Effector CD4-positive, alpha-beta T cell (primary cell): Measurements from ENCODE around the gene ZNF414.
"Not testable (repeated sequence)": the region's sequence is repeated elsewhere in the genome, so short reads cannot be mapped to it uniquely, and the experiment has no call there.

Experiments
- DNase-seq: peaks from one replicate; pipeline ENCODE4 v3.0.0-alpha.2; 2020

Gene ZNF414

DNA sequence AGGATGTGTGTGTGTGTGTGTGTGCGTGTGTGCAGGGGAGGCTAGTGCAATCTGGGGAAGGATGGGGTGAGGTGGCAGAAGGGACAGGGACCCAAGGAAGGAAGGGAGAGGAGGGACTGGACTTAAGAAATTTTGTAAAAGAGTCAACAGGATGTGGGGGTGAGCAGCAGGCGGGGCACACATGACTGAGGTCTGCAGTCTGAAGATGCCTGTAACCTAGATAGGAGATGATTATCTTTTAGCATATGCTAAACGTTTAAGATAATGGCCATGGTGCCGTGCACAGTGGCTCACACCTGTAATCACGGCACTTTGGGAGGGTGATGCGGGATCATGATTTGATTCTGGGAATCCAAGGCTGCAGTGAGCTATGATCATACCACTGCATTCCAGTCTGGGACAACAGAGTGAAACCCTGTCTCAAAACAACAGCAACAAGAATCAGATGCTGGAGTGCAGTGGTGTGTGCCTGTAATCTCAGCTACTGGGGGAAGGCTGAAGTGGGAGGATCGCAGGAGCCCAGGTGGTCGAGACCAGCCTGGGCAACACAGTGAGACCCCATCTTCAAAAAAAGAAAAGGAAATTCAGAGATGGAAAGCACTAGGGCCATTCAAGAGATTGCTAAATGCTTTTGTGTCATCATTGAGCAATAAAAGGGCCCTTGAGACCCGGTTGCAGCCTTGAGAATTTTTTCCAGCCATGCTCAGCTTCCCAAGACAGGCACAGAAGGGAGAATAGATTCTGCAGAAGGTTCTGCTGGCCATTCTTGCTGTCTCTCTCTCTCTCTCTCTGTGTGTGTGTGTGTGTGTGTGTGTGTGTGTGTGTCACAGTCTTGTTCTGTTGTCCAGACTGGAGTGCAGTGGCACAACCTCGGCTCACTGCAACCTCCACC is 3.8 kb upstream of the ZNF414 start:
- DNase-seq, result peak; percentile 39

DNA sequence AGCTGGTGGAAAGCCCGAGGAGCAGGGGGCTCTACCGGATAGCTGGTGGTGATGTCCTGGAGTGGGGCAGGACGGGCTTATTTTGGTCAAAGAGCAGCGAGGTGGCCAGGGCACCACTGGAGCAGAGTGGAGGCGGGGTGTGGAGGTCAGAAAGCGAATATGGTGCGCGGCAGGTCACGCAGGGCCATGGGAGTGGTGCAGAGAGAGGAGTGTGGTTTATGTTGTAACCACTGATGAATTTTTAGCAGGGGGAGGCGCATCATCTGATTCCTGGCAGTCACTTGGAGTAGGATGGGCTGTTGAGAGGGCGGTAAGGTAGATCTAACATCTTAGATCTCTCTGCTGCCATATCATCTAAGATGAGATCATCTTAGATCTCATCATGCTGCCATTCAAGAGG is 1.4 kb upstream of the ZNF414 start:
- DNase-seq, result peak; percentile 25

DNA sequence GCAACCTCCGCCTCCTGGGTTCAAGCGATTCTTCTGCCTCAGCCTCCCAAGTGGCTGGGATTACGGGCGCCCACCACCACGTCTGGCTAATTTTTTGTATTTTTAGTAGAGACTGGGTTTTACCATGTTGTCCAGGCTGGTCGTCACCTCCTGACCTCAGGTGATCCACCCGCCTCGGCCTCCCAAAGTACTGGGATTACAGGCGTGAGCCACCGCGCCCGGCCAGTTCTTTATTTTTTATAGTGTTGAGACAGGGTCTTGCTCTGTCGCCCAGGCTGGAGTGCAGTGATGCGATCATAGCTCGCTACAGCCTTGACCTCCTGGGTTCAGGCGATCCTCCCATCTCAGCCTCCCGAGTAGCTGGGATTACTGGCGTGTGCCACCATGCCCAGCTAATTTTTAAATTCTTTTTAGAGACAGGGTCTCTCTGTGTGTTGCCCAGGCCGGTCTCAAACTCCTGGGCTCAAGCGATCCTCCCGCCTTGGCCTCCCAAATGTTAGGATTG is 590 bp upstream of the ZNF414 start:
- DNase-seq, result not testable (repeated sequence)

DNA sequence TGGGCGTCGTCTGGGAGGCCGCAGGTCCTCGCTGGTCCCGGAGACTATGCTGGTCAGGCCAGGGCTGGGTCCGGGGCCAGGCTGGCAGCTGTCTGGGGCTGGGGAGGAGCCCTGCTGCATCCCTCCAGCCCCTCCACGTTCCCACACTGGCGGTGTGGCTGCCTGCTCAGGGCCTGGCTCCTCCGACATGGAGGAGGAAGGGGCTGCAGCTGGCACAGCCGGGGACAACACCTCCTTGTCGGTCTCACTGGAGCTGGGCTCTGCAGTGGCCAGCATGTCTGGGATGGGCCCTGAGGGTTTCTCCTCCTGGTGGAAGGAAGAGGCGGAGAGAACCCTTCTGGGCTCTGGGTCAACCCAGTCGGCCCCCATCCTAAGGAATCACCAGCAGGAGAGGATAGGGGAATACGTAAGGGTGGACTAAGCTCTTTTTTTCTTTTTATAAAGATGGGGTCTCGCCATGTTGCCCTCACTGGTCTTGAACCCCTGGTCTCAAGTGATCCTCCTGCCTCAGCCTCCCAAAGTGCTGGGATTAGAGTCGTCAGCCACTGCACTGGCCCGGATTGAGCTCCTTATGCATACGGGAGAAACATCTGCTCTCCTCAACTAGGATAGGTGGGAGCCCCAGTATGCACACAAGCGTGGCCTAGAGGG is 806 bp downstream of the ZNF414 start:
- no peak for DNase-seq

DNA sequence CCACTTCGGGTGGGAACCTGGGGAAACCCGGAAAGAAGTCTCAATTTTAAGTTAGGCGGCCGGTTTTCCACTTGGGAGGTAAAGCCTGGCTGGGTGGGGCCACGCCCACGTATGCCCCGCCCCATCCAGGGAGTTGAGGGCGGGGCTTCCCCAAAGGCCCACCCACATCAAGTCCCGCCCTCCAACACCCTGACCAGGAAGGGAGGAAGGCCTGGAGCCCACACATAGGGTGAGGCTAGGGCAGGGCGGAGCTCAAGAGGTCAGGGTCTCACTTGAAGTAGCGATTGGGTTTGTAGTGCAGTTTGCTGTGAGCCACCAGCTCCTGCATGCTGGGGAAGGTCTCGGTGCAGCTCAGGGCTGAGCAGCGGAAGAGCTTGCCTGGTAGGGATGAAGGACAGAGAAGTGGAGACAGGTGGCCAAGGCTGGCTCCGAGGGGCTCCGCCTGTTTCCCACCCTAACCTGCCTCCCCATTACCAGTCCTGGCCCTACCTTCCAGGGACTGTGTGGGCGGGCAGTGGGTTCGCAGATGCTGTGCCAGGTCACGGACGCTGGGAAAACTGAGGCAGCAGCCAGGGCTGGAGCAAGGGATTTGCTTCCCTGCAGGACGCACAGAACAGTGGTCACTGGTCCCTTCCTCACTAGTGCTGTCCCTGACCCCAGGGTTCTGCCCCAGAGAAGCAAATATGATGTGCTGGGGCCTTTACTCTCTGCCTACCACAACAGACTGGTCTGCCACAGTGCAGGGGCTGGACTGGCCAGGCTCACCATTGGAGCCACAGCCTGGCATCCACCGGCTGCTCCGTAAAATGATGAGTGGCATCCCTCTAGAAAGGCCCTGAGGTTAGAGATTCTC is 1.6 kb downstream of the ZNF414 start:
- DNase-seq, result no peak

DNA sequence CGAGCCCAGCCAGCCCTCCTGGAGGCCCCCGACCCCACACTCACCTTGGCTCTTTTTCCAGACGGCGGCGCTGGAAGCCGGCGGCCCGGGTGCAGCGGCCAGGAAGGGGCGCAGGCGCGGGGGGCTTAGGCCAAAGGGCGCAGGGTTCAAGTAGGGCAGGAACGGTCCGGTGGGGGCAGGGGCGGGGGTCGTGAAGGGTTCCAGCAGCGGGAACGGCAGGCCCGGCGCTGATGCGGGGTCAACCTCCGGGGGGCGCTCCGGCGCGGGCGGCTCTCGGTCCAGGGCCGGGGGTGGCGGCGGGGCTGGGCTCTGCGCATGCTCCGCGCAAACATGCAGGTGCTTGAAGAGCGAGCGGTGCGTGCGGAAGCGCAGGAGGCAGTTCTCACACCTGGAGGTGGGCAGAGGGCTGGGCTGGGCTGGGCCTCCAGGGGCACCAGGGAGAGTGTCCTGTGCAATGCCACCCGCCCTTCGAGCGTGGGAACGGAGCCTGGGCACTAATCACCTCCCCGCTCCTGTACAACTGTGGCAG is 2.3 kb downstream of the ZNF414 start:
- DNase-seq, result no peak

DNA sequence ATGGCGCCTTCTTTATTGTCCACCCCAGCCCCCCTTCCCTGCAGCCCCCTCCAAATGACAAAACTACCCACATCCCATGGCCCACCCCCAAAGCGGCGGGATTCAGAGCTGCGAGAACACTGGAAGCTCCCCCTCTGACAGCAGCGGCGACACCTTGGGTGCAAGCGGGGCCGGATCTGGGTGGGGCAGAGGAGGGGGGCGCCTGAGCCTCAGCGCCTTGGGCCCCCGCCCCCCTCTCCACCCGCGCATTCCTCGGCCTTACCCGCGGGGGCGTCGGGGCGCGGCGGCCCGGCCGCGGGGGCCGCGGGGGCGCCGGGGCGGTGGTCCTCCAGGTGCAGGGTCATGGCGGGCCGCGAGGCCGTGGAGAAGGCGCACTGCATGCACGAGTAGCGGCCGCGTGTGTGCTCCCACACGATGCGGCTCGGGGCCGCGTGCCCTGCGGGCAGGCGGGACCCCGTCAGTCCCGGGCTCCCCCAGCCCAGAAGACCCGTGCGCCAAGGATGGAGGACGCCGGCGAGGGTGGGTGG is 3.3 kb downstream of the ZNF414 start:
- DNase-seq, result no peak

DNA sequence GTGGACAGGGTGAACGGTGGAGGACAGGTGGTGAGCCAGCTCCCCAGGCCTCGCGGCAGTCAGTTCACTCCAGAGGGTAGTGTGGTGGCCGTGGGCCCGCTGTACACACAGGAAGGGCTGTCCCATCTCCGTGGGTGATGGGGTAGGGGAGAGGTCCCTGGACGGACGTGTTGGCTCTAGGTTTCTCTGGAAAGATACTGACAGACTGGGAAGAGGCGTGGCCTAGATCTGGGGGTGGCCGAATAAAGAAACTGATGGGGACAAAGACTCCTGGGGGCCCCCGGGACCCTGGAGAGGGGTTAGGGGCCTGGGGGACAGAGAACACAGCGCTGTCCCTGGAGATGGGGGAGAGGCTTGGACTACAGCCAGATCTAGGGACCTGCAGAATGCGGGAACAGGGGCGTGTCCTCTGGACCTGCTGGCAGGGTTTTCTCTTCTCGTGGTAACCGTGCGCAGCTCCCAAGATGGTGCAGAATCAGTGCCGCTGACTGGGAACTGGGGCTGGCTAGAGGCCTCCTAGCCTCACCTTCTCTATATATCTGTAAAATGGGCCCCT is 7.5 kb downstream of the ZNF414 start:
- DNase-seq, result no peak

DNA sequence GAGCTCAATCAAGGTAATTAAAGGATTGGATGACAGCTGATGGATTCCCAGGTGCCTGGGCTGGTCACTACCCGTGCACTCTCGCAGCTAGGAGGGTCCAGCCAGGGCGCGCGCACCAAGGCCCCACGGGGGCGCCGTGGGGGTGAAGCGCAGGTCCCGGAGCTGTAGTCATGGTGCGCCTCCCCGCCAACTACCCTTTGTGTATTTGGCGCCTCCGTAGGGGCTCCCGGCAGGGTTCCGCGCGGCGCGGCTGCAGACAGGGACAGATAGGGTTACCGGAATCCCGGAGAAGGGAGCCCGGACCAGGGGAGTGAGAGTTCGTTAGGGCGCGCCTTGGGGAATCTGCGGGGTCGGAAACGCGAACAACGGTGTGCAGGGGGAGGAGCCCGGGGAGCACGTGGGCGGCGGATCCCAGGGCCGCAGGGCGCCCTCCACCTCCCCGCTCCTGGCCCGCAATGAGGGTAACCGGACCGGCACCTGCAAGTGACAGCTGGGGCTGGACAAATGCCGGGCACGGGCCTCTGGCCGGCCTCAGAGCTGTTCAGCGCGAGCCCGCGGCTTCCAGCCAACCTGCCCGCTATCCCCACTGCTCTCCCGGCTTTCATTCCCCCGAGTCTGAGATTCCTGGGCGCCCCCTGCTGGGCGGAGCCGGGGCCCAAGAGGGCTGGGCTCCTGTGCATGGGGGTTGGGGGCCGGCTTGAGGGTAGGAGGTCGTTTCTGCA is 8.1 kb downstream of the ZNF414 start:
- peak; percentile 54 for DNase-seq

DNA sequence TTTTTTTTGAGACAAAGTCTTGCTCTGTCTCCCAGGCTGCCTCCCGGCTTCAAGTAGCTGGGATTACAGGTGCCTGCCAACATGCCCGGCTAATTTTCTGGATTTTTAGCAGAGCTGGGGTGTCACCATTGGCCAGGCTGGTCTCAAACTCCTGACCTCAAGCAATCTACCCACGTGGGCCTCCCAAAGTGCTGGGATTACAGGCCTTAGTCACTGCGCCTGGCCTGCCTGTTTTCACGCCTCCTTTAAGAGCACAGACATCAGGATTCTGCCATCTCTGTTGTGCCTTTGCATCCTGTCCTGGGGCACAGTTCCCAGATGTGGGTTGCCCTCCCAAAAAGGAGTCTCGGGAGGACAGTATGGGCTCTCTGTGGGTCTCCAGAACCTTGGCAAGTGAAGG is 9.0 kb downstream of the ZNF414 start:
- DNase-seq, result no peak

DNA sequence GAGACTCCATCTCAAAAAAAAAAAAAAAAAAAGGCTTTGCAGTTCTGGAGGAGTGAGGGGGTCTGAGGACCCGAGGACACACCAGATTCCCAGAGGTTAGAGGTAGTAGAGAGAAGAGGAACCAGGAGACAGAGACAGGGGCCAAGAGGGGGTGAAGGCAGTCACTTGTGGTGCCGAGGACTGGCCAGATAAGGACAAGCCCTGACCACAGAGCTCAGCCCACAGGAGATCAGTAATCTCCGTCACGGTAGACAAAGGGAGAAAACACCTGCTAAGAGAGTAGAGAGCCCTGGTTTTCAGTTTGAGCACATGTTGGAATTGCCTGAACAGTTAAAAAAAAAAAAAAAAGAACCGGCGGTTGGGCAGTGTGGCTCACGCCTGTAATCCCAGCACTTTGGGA is 9.8 kb downstream of the ZNF414 start:
- DNase-seq, result no peak

DNA sequence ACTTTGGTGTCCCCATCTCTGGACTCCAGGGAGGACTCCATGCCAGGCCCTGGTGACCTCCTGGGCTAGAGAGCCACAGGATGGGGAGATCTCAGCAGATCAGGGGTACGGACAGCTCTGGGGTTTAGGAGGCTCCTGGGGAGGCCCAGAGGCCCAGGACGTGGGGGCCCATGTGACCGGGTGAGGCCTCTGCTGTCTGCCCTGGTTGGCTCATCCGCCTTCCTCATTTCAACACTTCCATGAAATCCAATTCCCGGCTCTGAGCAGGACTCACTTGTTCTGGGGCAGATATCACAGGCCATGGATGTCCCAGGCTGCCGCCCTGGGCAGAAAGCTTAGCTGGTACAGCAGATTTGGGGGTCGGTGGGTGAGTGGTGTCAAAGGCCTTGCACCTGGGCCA is 10.5 kb downstream of the ZNF414 start:
- no peak for DNase-seq

DNA sequence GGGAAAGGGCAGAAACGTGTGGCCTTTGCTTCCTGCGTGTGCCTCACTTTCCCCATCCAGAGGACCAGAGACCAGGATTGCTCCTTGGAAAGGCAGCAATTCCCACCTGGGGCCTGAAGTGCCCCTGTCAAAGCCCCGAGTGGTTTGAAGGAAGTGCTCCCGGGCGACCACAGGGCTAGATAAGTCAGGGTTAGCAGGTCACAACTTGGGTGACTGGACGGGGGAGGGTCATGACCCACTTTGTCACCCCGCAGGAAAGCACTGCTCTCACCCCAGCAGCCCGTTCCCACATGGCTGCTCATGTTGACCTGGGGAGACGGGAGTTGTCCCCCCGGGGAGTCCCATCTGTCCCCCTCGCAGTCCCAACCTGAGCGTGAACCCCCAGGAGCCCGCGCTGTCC is 12.0 kb downstream of the ZNF414 start:
- no peak for DNase-seq

DNA sequence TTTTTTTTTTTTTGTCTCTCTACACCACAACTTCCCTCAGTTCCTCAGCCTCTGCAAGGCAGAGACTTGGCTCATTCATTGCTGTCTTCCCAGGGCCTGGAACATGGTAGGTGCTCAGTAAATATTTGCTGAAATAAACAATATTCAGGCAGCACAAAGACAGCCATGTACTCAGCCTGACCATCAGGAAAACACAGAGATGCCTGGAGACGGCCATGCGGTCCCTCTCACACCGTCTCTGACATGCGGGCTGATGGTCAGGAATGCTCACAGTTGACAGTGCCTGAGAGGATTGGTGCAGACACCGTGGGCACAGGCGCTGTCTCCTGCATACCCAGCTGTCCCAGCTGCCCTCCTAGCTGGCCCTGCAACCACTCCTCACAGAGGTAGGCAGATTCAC is 12.5 kb downstream of the ZNF414 start:
- DNase-seq, result no peak

DNA sequence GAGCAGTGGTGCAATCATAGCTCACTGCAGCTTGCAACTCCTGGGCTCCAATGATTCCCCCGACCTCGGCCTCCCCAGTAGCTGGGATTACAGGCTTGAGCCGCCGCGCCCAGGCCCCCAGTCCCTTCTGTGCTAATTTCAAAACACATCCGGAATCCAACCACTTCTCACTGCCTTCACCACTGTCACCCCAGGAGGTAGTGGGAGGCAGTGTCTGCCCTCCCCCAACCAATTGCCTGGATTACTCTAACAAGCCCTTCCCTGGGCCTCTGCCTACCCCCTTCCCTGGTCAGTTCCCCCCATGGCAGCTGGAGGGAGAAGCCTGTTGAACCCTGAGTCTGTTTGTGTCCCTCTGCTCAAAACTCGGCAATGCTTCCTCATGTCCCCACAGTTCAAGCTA is 13.8 kb downstream of the ZNF414 start:
- DNase-seq, result no peak

DNA sequence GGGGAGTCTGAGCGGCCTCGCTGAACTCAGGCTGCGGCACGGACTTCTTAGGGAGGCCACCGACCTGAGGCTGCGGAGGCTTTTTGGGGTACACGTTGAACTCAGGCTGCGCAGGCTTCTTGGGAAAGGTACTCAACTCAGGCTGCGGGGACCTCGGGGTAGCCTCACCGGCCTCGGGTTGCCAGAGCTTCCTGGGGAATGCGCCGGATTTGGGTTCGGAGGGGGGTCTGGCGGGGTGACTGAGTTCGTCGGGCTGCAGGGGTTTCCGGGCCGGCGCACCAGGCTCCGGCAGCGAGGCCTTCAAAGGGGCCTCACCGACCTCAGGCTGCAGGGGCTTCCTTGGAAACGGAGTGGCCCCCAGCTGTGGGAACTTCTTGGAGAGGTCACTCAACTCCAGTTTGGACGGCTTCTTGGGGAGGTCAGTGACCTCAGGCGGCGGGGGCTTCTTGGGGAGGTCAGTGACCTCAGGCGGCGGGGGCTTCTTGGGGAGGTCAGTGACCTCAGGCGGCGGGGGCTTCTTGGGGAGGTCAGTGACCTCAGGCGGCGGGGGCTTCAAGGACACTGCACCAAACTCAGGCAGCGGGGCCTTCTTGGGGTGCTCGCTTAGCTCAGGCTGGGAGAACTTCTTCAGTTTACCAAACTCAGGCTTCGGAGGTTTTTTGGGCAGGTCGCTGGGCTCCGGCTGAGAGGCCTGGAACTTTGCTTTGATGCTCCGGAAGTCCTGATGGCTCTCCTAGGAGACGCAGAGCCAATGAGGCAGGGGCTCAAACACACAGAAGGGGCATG is 14.7 kb downstream of the ZNF414 start:
- DNase-seq, result no peak

DNA sequence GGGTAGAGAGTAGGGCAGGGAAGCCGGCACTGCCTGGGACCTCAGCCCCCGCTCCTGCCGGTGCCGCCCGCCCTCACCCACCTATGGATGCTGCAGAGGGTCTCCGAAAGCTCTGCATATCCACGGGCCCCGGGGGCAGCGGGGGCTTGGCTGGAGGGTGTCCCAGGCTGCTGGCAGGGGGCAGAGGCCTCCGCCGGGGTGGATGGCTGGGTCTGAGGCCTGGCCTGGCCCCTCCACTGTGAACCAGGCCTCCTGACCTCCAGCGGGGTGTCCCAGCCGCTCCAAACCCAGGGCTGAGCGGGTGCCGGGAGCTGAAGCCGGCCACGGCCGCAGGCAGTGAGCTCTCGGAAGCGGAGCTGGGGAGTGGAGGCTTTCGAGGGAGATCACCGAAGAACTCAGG is 15.7 kb downstream of the ZNF414 start:
- no peak for DNase-seq

DNA sequence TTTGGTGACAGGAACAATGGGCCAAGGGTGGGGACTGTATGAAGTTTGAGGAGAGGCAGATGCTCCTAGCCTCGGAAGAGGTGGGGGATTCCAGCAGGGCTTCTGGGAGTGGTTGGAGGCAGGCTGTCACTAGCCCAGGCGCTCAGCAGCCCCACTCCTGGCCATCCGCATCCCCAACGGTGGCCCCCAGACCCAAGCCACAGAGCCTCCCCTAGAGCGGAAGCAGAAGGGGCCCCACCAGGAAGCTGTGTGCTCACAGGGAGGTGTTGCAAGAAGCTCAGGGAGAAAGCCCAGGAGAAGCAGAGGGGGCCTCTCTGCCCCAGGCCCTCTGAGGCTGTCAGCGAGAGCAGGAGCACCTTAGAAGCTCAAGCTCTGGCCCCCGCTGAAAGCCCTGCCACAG is 19.8 kb downstream of the ZNF414 start:
- no peak for DNase-seq

DNA sequence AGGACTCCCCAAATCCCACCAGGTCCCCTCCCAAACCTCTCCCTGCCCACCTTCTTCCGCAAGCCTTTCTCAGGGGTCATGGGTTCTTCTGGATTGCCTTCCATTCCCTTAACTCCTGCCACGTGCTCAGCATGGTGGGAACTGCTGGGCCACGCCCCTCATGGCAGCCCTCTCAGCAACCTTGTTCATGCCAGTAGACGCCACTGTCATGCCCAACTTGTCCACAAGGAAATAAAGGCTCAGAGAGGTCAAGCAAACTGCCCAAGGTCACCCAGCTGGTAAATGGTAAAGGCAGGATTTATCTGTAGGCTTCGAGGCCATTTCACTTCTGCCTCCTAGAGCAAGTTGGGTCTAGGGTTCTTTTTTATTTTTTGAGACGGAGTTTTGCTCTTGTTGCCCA is 22.4 kb downstream of the ZNF414 start:
- DNase-seq, result no peak

DNA sequence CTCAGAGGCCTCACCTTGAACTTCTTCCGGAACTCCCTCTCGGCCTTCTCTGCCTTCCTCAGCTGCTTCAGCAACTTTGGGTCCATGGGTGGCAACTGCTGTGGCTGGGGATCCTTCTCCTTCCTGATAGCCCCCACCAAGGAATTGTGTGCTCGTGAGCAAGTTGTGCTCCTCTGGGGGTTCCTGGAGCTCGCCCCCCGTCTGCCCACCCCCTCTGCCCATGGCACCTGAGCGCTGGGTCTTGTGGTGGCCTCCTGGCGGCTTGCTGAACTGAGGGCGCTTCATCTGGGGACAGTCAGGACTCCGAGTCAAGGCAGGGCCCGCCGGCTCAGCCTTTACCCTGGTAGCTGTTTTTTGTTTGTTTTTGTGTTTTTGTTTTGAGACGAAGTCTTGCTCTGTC is 23.1 kb downstream of the ZNF414 start:
- DNase-seq, result no peak

DNA sequence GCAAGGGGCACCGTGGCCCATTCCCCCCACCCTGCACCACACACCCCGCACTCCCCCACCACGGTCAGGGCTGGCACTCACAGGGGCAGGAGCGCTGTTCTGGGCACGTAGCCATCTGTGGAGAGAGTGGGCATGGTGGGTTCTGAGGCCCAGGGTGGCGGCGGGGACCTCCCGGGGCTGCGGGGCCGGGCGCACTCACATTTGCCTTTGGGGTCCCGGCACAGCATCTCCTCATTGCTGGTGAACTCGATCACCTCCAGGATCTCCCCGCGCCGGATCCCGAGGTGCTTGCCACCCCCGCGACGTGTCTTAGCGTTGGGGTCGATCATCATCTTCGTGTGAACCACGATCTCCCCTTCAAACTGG is 23.6 kb downstream of the ZNF414 start:
- DNase-seq, result no peak
